HEK293T (cell line): ENCODE results near the gene PPARA.

Experiments
- FOXM1 ChIP-seq: fragments of 450-650 bp; IDR thresholded peaks from 2 replicates; pipeline ENCODE4 v1.6.1; 2017; ENCODE audit warnings: mild to moderate bottlenecking, borderline replicate concordance
- LEF1 ChIP-seq: fragments of 450-650 bp; IDR thresholded peaks from 2 replicates; pipeline ENCODE4 v1.6.1; 2017; ENCODE audit warnings: mild to moderate bottlenecking, borderline replicate concordance
- SP1 ChIP-seq: fragments of 450-650 bp; IDR thresholded peaks from 2 replicates; pipeline ENCODE4 v1.6.1; 2017

DNA sequence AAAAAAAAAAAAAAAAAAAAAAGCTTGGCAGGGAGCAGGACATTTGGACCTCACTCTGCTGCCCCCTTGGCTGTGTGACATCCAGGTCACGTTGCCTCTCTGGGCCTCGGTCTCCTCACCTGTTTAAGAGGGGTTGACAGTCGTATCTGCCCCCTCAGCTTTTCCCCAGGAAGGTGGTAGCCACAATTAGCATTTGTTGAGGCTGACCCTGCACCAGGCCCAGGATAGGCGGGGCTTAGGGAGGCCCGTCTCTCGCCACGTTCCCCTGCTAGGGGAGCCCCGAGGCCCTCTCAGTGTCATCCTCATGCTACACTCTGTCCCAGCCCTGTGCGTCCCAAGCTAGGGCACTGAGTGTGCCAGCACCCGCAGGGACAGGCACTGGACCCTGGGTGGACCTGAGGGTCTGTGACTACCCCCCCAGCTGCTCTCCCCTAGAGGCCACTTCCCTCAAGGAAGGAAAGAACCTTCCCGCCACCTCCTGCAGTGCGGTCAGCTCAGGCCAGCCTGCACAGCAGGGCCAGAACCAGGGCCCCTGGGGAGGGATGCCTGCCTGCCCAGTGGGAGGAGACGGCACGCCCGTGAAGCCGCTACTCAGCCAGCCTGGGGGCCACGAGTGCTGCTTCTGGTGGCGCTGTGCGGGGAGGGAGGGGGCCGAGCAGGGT is 38.5 kb upstream of the PPARA start:
- TF ChIP-seq LEF1 = no peak
- TF ChIP-seq SP1 = no peak
- no peak for TF ChIP-seq FOXM1
